ENCODE data around the gene TBC1D25.

- TF ChIP-seq CTCF (IDR thresholded peaks at IDR 0.05; ENCODE audit: insufficient read depth, low read length, poor library complexity, severe bottlenecking): no peak
- no peak for TF ChIP-seq EZH2phosphoT487 (conservative IDR thresholded peaks at IDR 0.05; ENCODE audit: low read length)
Measured at GRCh38 chrX:48509619-48510018, 29.9 kb upstream of the TBC1D25 start.

All from SU-DHL-6 (cell line).